ENCODE measurements around the gene ZNF32. TPM values are rescaled to one million over a fixed set of nuclear protein-coding genes. Genes with fewer than 3 reads are reported as not detected.

The ZNF32 gene, protein sequence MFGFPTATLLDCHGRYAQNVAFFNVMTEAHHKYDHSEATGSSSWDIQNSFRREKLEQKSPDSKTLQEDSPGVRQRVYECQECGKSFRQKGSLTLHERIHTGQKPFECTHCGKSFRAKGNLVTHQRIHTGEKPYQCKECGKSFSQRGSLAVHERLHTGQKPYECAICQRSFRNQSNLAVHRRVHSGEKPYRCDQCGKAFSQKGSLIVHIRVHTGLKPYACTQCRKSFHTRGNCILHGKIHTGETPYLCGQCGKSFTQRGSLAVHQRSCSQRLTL
- 37.2 and 42.7 TPM in 2 replicates for total RNA-seq (2014; rRNA removed; shearing (Covaris generic))
- 26.5 and 30.4 TPM in 2 replicates for polyA plus RNA-seq (2014; cell fraction: nucleus; rRNA removed)

DNA sequence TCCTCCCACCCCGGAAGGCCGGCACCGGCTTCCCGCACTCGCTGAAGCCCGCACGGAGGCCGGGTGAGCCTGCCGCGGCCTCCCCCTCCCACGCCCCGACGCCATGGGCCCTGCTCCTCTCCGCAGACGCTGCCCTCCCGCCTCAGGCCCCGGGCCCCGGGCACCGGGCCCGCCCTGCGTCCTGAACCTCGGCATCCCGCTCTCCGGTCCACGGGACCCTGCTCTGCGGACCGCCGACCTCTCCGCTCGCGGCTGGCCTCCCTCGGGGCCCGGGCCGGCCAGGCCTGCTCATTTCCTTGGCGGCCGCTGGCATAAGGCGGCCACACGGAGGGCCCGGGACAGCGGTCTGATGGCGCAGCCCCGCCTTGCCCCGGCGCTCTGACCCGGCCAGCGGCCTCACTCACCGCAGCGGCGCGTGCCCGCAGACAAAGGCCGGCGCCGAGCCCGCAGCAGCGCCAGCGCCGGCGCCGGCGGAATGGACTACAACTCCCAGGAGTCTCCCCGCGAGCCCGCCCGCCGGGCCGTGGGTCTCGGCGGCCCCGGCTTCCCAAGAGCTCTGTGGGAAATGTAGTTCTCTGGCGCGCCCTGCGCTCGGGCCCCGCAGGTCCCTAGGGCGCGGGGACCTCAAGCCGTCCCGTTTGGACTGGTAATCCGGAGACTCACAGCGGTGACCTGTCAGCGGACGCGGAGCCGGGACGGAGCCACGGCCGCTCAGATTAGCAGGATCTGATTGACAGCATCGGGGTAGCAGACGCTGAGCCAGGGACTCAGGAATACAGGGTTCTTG, at the start of gene ZNF32:
Gene ZNF32 (minus strand): TSS at position 484 of the 787 bp plus-strand sequence. CDS start 2,748 bp downstream, outside the sequence.
- DNase-seq (ENCODE audit: extremely low read depth, low read depth): peak; percentile 80

GRCh38 chr10:43698156-43698555, 49.5 kb upstream of the ZNF32 start:
- DNase-seq (ENCODE audit: extremely low read depth, low read depth): no peak

- no peak for DNase-seq (ENCODE audit: extremely low read depth, low read depth)
Observed at GRCh38 chr10:43696909-43697483, 48.3 kb upstream of the ZNF32 start.

DNA sequence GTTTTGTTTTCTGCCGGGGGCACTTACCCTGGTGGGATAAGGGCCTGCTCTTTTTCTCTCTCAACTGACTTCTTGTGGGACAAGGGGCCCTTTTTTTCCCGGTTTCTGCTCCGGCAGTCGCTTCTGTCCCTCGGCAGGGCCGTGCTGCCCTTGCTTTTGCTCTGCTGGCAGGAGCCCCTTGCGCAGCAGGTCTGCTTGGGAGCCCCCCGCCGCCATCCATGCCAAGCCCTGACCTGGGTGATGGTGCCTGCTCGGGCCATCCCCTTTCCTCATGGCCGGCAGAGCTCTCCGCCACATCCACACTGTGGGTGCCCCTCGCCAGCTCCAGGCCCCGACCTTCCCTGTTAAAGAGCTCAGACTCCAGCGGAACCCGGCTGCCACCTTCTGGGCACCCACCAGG, 47.0 kb upstream of the ZNF32 start:
- DNase-seq (ENCODE audit: extremely low read depth, low read depth): no peak

- DNase-seq (ENCODE audit: extremely low read depth, low read depth): no peak
Observed at GRCh38 chr10:43695321-43695720, 46.6 kb upstream of the ZNF32 start.

DNA sequence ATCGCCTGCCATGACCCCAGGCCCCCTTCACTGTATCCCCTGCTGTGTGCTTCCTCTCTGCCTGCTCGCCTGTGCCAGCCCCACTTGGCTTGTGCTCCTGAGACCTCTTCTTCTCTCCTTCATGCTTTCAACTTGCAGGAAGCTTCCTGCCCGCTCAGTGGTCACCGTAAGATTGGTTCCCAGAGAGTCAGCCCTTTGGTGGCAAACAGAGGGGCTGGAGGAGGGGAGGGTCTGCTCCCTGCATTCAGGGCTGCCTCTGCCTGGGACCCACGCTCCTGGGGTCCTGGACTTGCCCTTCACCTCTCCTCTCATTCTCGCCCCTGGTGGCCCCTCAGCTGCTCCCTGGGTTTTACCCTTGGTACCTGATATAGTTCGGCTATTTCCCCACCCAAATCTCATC, 45.8 kb upstream of the ZNF32 start:
- no peak for DNase-seq (ENCODE audit: extremely low read depth, low read depth)

DNA sequence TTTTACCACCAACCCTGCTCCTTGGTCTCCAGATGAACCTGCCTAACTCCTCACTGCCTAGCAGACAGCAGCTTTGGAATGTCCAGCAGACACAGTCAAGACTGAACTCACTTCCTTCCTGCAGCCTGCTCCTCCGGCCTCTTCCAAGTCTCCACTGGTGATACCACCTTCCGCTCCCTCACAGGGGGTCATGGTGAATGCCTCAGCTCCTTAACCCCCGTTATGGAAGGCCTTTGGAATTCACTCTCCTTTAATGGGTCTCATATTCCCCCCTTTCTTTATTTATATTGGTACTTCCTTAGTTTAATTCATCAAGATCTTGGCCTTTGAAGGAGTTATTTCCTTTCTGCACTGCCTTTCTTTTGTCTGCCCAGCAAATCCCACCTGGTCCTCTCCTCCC, 44.9 kb upstream of the ZNF32 start:
- DNase-seq (ENCODE audit: extremely low read depth, low read depth): no peak

GRCh38 chr10:43692051-43692825, 43.6 kb upstream of the ZNF32 start:
- DNase-seq (ENCODE audit: extremely low read depth, low read depth): no peak

- DNase-seq (ENCODE audit: extremely low read depth, low read depth): no peak
Observed at GRCh38 chr10:43691485-43691884, 42.8 kb upstream of the ZNF32 start.

GRCh38 chr10:43689955-43690771, 41.5 kb upstream of the ZNF32 start:
- peak; percentile 64 for DNase-seq (ENCODE audit: extremely low read depth, low read depth)

- DNase-seq (ENCODE audit: extremely low read depth, low read depth): no peak
Observed at GRCh38 chr10:43689618-43689954, 40.9 kb upstream of the ZNF32 start.

GRCh38 chr10:43689007-43689491, 40.4 kb upstream of the ZNF32 start:
- DNase-seq (ENCODE audit: extremely low read depth, low read depth): no peak

- DNase-seq (ENCODE audit: extremely low read depth, low read depth): no peak
Observed at GRCh38 chr10:43688348-43688892, 39.7 kb upstream of the ZNF32 start.

- no peak for DNase-seq (ENCODE audit: extremely low read depth, low read depth)
Observed at GRCh38 chr10:43687373-43687772, 38.7 kb upstream of the ZNF32 start.

GRCh38 chr10:43686414-43686813, 37.7 kb upstream of the ZNF32 start:
- no peak for DNase-seq (ENCODE audit: extremely low read depth, low read depth)

DNA sequence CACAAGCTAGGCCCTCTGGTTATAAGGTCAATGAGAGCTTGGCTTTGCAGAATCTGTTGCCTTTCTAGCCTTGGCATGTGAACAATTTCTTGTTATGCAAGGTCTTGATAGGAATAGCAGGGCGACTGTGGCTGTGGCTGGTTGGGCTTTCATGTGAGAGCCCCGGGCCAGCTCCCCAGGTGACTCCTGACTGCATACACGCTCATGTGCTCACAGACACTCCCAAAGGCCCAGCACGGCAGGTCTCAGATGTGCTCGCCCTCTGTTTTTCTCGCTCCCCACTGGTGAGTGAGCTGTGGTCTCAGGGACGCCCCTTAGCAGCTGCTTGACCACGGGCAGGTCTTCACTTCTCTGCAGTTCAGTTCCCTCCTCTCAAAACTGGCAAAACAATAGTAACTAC, 37.1 kb upstream of the ZNF32 start:
- no peak for DNase-seq (ENCODE audit: extremely low read depth, low read depth)

- no peak for DNase-seq (ENCODE audit: extremely low read depth, low read depth)
Observed at GRCh38 chr10:43684292-43684559, 35.5 kb upstream of the ZNF32 start.

DNA sequence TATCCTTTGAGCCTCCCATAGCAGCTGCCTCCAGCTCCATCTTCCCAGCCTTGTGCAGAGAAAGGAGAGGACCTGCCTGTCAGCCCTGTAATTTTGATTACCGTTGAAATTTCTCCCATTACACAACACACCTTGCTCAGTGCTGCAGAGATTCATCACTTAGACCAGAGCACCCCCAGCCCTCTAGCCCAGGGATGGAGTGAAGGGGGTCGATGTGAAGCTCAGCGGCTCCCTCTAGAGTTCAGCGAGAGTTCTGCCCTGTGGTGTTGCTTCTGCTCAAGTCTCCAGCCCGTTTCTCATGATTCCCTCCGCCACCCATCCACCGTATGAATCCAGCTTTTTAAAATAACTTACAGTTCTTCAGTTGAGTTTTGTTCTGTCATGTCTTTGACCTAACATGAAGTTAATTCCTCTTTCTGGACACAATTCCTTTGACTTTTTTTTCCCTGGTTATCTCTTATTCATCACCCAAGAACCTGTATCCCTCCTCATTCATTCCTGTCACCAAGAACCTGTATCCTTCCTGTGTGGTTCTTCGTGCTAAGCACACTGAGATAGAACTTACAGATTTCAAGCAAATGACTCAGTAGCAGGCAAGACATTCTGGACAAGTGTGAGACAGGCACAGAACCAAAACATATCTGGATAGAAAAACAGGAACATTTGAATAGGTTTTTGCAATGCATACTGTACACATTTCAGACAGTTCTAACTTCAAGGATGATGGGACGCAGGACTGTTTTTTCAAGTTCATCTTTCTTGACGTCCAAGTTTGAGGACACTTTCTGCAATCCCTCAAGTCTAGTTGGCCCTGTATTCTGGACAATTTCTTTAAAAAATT, 35.0 kb upstream of the ZNF32 start:
- no peak for DNase-seq (ENCODE audit: extremely low read depth, low read depth)

- no peak for DNase-seq (ENCODE audit: extremely low read depth, low read depth)
Observed at GRCh38 chr10:43682956-43683355, 34.3 kb upstream of the ZNF32 start.
